GM23248 (cell line): ENCODE measurements around the gene ADGRG1.

Source experiments
- EZH2 ChIP-seq: fragments of 200-600 bp; sonication (generic); IDR thresholded peaks from 2 replicates; pipeline ENCODE4 v1.6.1; 2018; ENCODE audit warnings: antibody characterized with exemption, mild to moderate bottlenecking; ENCODE audit not compliant: insufficient read depth, poor library complexity, severe bottlenecking
- EZH2phosphoT487 ChIP-seq: fragments of 200-600 bp; sonication (generic); IDR thresholded peaks from 2 replicates; pipeline ENCODE4 v1.6.1; 2018; ENCODE audit warnings: antibody characterized with exemption, moderate library complexity, mild to moderate bottlenecking, low read depth; ENCODE audit not compliant: insufficient read depth

DNA sequence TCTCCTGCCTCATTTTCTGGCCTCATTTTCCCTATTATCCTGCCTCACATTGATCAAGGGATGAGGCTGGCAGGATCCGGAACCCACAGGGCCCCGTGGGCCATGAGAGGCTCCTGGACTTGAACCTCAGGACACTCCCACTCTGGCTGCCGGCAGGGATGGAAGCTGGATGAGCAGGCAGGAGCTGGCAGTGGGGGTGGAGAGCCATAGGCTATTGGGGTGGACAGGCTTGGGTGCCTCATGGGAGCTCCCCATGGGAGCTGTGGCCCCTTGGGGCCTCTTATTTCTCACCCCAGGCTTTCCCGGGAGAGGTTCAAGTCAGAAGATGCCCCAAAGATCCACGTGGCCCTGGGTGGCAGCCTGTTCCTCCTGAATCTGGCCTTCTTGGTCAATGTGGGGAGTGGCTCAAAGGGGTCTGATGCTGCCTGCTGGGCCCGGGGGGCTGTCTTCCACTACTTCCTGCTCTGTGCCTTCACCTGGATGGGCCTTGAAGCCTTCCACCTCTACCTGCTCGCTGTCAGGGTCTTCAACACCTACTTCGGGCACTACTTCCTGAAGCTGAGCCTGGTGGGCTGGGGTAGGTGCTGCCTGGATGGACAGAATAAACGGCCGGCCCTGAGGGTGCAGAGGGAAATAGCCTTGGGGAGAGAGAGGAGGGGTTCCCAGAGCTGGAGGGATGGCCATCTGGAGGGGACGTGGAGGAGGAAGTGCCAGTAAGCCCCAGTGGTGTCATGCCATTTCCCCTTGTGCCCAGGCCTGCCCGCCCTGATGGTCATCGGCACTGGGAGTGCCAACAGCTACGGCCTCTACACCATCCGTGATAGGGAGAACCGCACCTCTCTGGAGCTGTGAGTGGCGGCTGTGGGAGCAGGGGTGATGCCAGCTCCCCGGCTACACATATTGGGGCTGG lies 55.5 kb downstream of the ADGRG1 start:
- TF ChIP-seq EZH2phosphoT487: no peak
- TF ChIP-seq EZH2: no peak
